ACC112 (cell line): ENCODE data around the gene AOPEP.

Experiments
- H2AFZ ChIP-seq: fragments of 200-600 bp; sonication (generic); one replicate; pipeline ENCODE4 v1.6.0; 2017; ENCODE audit warnings: antibody characterized with exemption, low read length; ENCODE audit not compliant: unreplicated experiment
- H3K27ac ChIP-seq: fragments of 200-600 bp; sonication (generic); 2 replicates; pipeline ENCODE4 v1.5.1; 2014; ENCODE audit warnings: low read depth, mild to moderate bottlenecking, antibody characterized with exemption, low read length, moderate library complexity
- H3K27me3 ChIP-seq: fragments of 200-600 bp; sonication (generic); 2 replicates; pipeline ENCODE4 v1.6.1; 2014; ENCODE audit warnings: mild to moderate bottlenecking, antibody characterized with exemption, low read length, moderate library complexity, mixed read lengths; ENCODE audit not compliant: insufficient read depth
- H3K36me3 ChIP-seq: fragments of 200-600 bp; sonication (generic); 2 replicates; pipeline ENCODE4 v1.6.1; 2016; ENCODE audit warnings: mild to moderate bottlenecking, antibody characterized with exemption, low read length, moderate library complexity, mixed read lengths; ENCODE audit not compliant: insufficient read depth
- H3K4me1 ChIP-seq: fragments of 200-600 bp; sonication (generic); one replicate; pipeline ENCODE4 v1.6.1; 2016; ENCODE audit warnings: low read length, mixed read lengths; ENCODE audit not compliant: insufficient read depth, unreplicated experiment, control insufficient read depth
- H3K4me3 ChIP-seq: fragments of 200-600 bp; sonication (generic); 2 replicates; pipeline ENCODE4 v1.5.1; 2014; ENCODE audit warnings: mild to moderate bottlenecking, low read depth, low read length
- H3K79me2 ChIP-seq: fragments of 200-600 bp; sonication (generic); one replicate; pipeline ENCODE4 v1.6.0; 2016; ENCODE audit warnings: low read length; ENCODE audit not compliant: control insufficient read depth, unreplicated experiment, insufficient read depth

Gene AOPEP

GRCh38 chr9:94993821-94994165 is 267.3 kb downstream of the AOPEP start:
- Histone ChIP-seq H2AFZ (no peak overlapping the region), H3K27me3 (no peaks in the 10 kb centered on the region), H3K79me2 (no peaks in the 10 kb centered on the region), H3K4me1 (no peaks in the 10 kb centered on the region), H3K36me3 (no peaks in the 10 kb centered on the region), H3K4me3 (no peak overlapping the region), H3K27ac (no peak overlapping the region)

GRCh38 chr9:94995048-94995693 is 268.7 kb downstream of the AOPEP start:
- Histone ChIP-seq H2AFZ (no peak overlapping the region), H3K4me3 (no peak overlapping the region), H3K4me1 (no peaks in the 10 kb centered on the region), H3K27me3 (no peaks in the 10 kb centered on the region), H3K27ac (no peak overlapping the region), H3K36me3 (no peaks in the 10 kb centered on the region), H3K79me2 (no peaks in the 10 kb centered on the region)

- Histone ChIP-seq H3K27ac (no peak overlapping the region), H3K4me3 (no peak overlapping the region), H3K27me3 (no peaks in the 10 kb centered on the region), H2AFZ (no peak overlapping the region), H3K4me1 (no peaks in the 10 kb centered on the region), H3K79me2 (no peaks in the 10 kb centered on the region), H3K36me3 (no peaks in the 10 kb centered on the region)
Observed at GRCh38 chr9:94996641-94997040, 270.1 kb downstream of the AOPEP start.

- Histone ChIP-seq H3K27me3 (no peaks in the 10 kb centered on the region), H3K79me2 (no peaks in the 10 kb centered on the region), H3K4me1 (no peaks in the 10 kb centered on the region), H3K4me3 (no peak overlapping the region), H2AFZ (no peak overlapping the region), H3K36me3 (no peaks in the 10 kb centered on the region), H3K27ac (no peak overlapping the region)
Observed at GRCh38 chr9:94997727-94998126, 271.2 kb downstream of the AOPEP start.

GRCh38 chr9:94999832-95000231 is 273.3 kb downstream of the AOPEP start:
- H2AFZ ChIP-seq, result no peak overlapping the region
- H3K4me3 ChIP-seq, result no peak overlapping the region
- H3K27ac ChIP-seq, result no peak overlapping the region
- H3K79me2 ChIP-seq, result no peaks in the 10 kb centered on the region
- H3K27me3 ChIP-seq, result no peaks in the 10 kb centered on the region
- H3K36me3 ChIP-seq, result no peaks in the 10 kb centered on the region
- peaks cover 4% of the 10 kb centered on the region for H3K4me1 ChIP-seq

- Histone ChIP-seq H3K4me1 (peaks cover 4% of the 10 kb centered on the region), H3K79me2 (peaks cover 10% of the 10 kb centered on the region), H3K27ac (no peak overlapping the region), H3K36me3 (no peaks in the 10 kb centered on the region), H3K27me3 (no peaks in the 10 kb centered on the region), H3K4me3 (no peak overlapping the region), H2AFZ (no peak overlapping the region)
Observed at GRCh38 chr9:95000821-95001220, 274.3 kb downstream of the AOPEP start.

- H3K27me3 ChIP-seq, result no peaks in the 10 kb centered on the region
- no peak overlapping the region for H3K27ac ChIP-seq
- no peak overlapping the region for H2AFZ ChIP-seq
- H3K4me3 ChIP-seq, result no peak overlapping the region
- peaks cover 16% of the 10 kb centered on the region for H3K79me2 ChIP-seq
- H3K36me3 ChIP-seq, result no peaks in the 10 kb centered on the region
- peaks cover 8% of the 10 kb centered on the region for H3K4me1 ChIP-seq
Observed at GRCh38 chr9:95001720-95002119, 275.2 kb downstream of the AOPEP start.

GRCh38 chr9:95003689-95004410 is 277.4 kb downstream of the AOPEP start:
- H3K27ac ChIP-seq, result peak overlapping the region; percentile 46
- no peaks in the 10 kb centered on the region for H3K27me3 ChIP-seq
- peak overlapping the region; percentile 94 for H2AFZ ChIP-seq
- H3K79me2 ChIP-seq, result peaks cover 36% of the 10 kb centered on the region
- 0 out of 2 replicates have a peak, but pooled peaks cover 1% of the 10 kb centered on the region for H3K36me3 ChIP-seq
- H3K4me3 ChIP-seq, result peak overlapping the region; percentile 80
- H3K4me1 ChIP-seq, result peaks cover 29% of the 10 kb centered on the region

- Histone ChIP-seq H2AFZ (peak overlapping the region; percentile 94), H3K4me3 (peak overlapping the region; percentile 96), H3K27me3 (no peaks in the 10 kb centered on the region), H3K27ac (peak overlapping the region; percentile 89), H3K79me2 (peaks cover 42% of the 10 kb centered on the region), H3K4me1 (peaks cover 30% of the 10 kb centered on the region), H3K36me3 (peaks cover 7% of the 10 kb centered on the region; the same call in 1 of the 2 replicates)
Observed at GRCh38 chr9:95004411-95005277, 278.1 kb downstream of the AOPEP start.

- Histone ChIP-seq H3K79me2 (peaks cover 47% of the 10 kb centered on the region), H3K27ac (peak overlapping the region; percentile 89), H3K4me1 (peaks cover 30% of the 10 kb centered on the region), H3K4me3 (peak overlapping the region; percentile 96), H3K27me3 (no peaks in the 10 kb centered on the region), H2AFZ (peak overlapping the region; percentile 40), H3K36me3 (peaks cover 11% of the 10 kb centered on the region)
Observed at GRCh38 chr9:95005278-95006143, 279.0 kb downstream of the AOPEP start.
